Naive thymus-derived CD8-positive, alpha-beta T cell (primary cell): Measurements from ENCODE around the gene SCFD2. TPM values are rescaled to one million over a fixed set of nuclear protein-coding genes. Genes with fewer than 3 reads are reported as not detected.

Experiments
- ATAC-seq, 2 donors: fragments of 150-1000 bp; cut with Tn5 transposase in 1 of 2; sonication (Bioruptor Pico), chemical (Tn5 transposase) in 1 of 2; 1 replicate in 1 of 2; 2 replicates in 1 of 2; pipeline ENCODE4 v1.10.0; 2021; ENCODE audit warnings: mild to moderate bottlenecking in 2 of 2, moderate library complexity in 2 of 2
- POLR2A ChIA-PET: fragments of 350-600 bp; sonication (Branson Sonifier 250); formaldehyde crosslinking; loops from one replicate; lab custom pipeline; 2021; ENCODE audit warnings: antibody characterized with exemption; lab: Charles Lee
- DNase-seq, 10 donors: peaks; one replicate each; pipeline versions ENCODE4 v3.0.0 to v3.0.0-alpha.2; 2020 to 2022
- H3K27ac Mint-ChIP-seq, 10 donors: one replicate each; pipeline ENCODE4 v1.8.0; 2020 to 2022; ENCODE audit warnings: mild to moderate bottlenecking in 10 of 10, mixed read lengths in 10 of 10, moderate library complexity in 4 of 10, inconsistent platforms in 1 of 10
- H3K27me3 Mint-ChIP-seq, 5 donors: one replicate each; pipeline ENCODE4 v1.8.0; 2021 to 2022; ENCODE audit warnings: mixed read lengths in 5 of 5
- H3K36me3 Mint-ChIP-seq, 3 donors: one replicate each; pipeline ENCODE4 v1.8.0; 2020 to 2022; ENCODE audit warnings: mixed read lengths in 3 of 3, mild to moderate bottlenecking in 2 of 3, inconsistent platforms in 1 of 3
- H3K4me1 Mint-ChIP-seq, 4 donors: one replicate each; pipeline ENCODE4 v1.8.0; 2021 to 2022; ENCODE audit warnings: mixed read lengths in 4 of 4
- H3K4me3 Mint-ChIP-seq, 10 donors: one replicate each; pipeline ENCODE4 v1.8.0; 2020 to 2022; ENCODE audit warnings: mild to moderate bottlenecking in 10 of 10, mixed read lengths in 10 of 10, moderate library complexity in 6 of 10, inconsistent platforms in 1 of 10
- H3K9me3 Mint-ChIP-seq, 9 donors: one replicate each; pipeline ENCODE4 v1.8.0; 2020 to 2022; ENCODE audit warnings: mixed read lengths in 9 of 9, mild to moderate bottlenecking in 3 of 9, inconsistent platforms in 1 of 9, moderate library complexity in 1 of 9
- polyA plus RNA-seq, 3 donors: library from polyadenylated mRNA; unstranded; fragments of 300-500 nt; fragmentation: Illumina TruSeq; gene quantifications; one replicate each; pipeline ENCODE4 v1.2.3, GENCODE V29; 2021
- total RNA-seq, 8 experiments: library from RNA in 2 of 8; stranded (reverse) in 2 of 8; gene quantifications; one replicate each; pipeline ENCODE4 v1.2.3 and lab custom pipeline; 2021 to 2026

The SCFD2 gene
- total and polyA plus RNA-seq, 5 experiments from 2014 or later, result 14.3 to 21.7 (median 17.2) TPM

GRCh38 chr4:52984462-52984881 is 381.4 kb downstream of the SCFD2 start:
- H3K9me3 Mint-ChIP-seq, result no peaks in the 10 kb centered on the region
- no peak for ATAC-seq
- peaks cover 0 to 4% (median 0%) of the 10 kb centered on the region in 4 donors for H3K4me1 Mint-ChIP-seq
- no peaks in the 10 kb centered on the region for H3K36me3 Mint-ChIP-seq
- POLR2A ChIA-PET, result no interaction called here
- H3K4me3 Mint-ChIP-seq, result no peak overlapping the region
- no peak for DNase-seq
- no peaks in the 10 kb centered on the region for H3K27me3 Mint-ChIP-seq
- H3K27ac Mint-ChIP-seq, result no peak overlapping the region

GRCh38 chr4:52983563-52984303 is 382.1 kb downstream of the SCFD2 start:
- Mint-ChIP-seq H3K27me3 (no peaks in the 10 kb centered on the region), H3K36me3 (no peaks in the 10 kb centered on the region), H3K4me3 (no peak overlapping the region), H3K9me3 (no peaks in the 10 kb centered on the region), H3K27ac (no peak overlapping the region), H3K4me1 (peaks cover 0 to 4% (median 0%) of the 10 kb centered on the region in 4 donors)
- ATAC-seq (peak in 1 of 2 donors; percentile 41), DNase-seq (peak in 5 of 10 donors; percentile 5 to 49 (median 44))
- POLR2A ChIA-PET, result no interaction called here

GRCh38 chr4:52982946-52983340 is 382.9 kb downstream of the SCFD2 start:
- Mint-ChIP-seq H3K27me3 (no peaks in the 10 kb centered on the region), H3K4me1 (peaks cover 0 to 4% (median 0%) of the 10 kb centered on the region in 4 donors), H3K36me3 (no peaks in the 10 kb centered on the region), H3K4me3 (no peak overlapping the region), H3K27ac (no peak overlapping the region), H3K9me3 (no peaks in the 10 kb centered on the region)
- ATAC-seq (no peak), DNase-seq (no peak)
- POLR2A ChIA-PET, result no interaction called here

GRCh38 chr4:52982255-52982945 is 383.5 kb downstream of the SCFD2 start:
- H3K36me3 Mint-ChIP-seq, result peaks cover 0 to 5% (median 3%) of the 10 kb centered on the region in 3 donors
- H3K27me3 Mint-ChIP-seq, result no peaks in the 10 kb centered on the region
- peaks cover 0 to 2% (median 0%) of the 10 kb centered on the region in 9 donors for H3K9me3 Mint-ChIP-seq
- no peak overlapping the region for H3K4me3 Mint-ChIP-seq
- H3K27ac Mint-ChIP-seq, result no peak overlapping the region
- DNase-seq, result no peak
- POLR2A ChIA-PET, result no interaction called here
- ATAC-seq, result no peak
- peaks cover 0 to 4% (median 0%) of the 10 kb centered on the region in 4 donors for H3K4me1 Mint-ChIP-seq

- Mint-ChIP-seq H3K27me3 (no peaks in the 10 kb centered on the region), H3K4me3 (no peak overlapping the region), H3K27ac (no peak overlapping the region), H3K36me3 (peaks cover 3 to 9% (median 8%) of the 10 kb centered on the region in 3 donors), H3K9me3 (peaks cover 0 to 6% (median 0%) of the 10 kb centered on the region in 9 donors), H3K4me1 (peaks cover 0 to 4% (median 0%) of the 10 kb centered on the region in 4 donors)
- ATAC-seq, result no peak
- no peak for DNase-seq
- POLR2A ChIA-PET, result no interaction called here
Measured at GRCh38 chr4:52979821-52980590, 385.9 kb downstream of the SCFD2 start.

GRCh38 chr4:52979020-52979419 is 386.8 kb downstream of the SCFD2 start:
- Mint-ChIP-seq H3K4me3 (no peak overlapping the region), H3K9me3 (peaks cover 0 to 8% (median 0%) of the 10 kb centered on the region in 9 donors), H3K27ac (no peak overlapping the region), H3K27me3 (no peaks in the 10 kb centered on the region), H3K4me1 (peaks cover 0 to 4% (median 0%) of the 10 kb centered on the region in 4 donors), H3K36me3 (peaks cover 3 to 9% (median 9%) of the 10 kb centered on the region in 3 donors)
- no peak for DNase-seq
- POLR2A ChIA-PET, result no interaction called here
- no peak for ATAC-seq

- Mint-ChIP-seq H3K4me3 (no peak overlapping the region), H3K27me3 (no peaks in the 10 kb centered on the region), H3K27ac (no peak overlapping the region), H3K4me1 (no peaks in the 10 kb centered on the region), H3K36me3 (peaks cover 8 to 12% (median 9%) of the 10 kb centered on the region in 3 donors), H3K9me3 (peaks cover 0 to 14% (median 0%) of the 10 kb centered on the region in 9 donors)
- DNase-seq, result no peak
- POLR2A ChIA-PET, result no interaction called here
- ATAC-seq, result no peak
Measured at GRCh38 chr4:52977252-52977651, 388.6 kb downstream of the SCFD2 start.

- H3K4me1 Mint-ChIP-seq, result no peaks in the 10 kb centered on the region
Measured at GRCh38 chr4:52976523-52977230, 389.2 kb downstream of the SCFD2 start.

GRCh38 chr4:52968691-52969090 is 397.2 kb downstream of the SCFD2 start:
- ATAC-seq (no peak), DNase-seq (no peak)
- peaks cover 0 to 8% (median 0%) of the 10 kb centered on the region in 4 donors for H3K4me1 Mint-ChIP-seq
- H3K9me3 Mint-ChIP-seq, result peaks cover 0 to 20% (median 3%) of the 10 kb centered on the region in 9 donors
- POLR2A ChIA-PET, result no interaction called here
- peaks cover 2 to 16% (median 15%) of the 10 kb centered on the region in 3 donors for H3K36me3 Mint-ChIP-seq
- no peaks in the 10 kb centered on the region for H3K27me3 Mint-ChIP-seq
- H3K4me3 Mint-ChIP-seq, result no peak overlapping the region
- no peak overlapping the region for H3K27ac Mint-ChIP-seq

More at GRCh38 chr4:52976523-52977230, 389.2 kb downstream of the SCFD2 start:
- POLR2A ChIA-PET, result no interaction called here
- H3K9me3 Mint-ChIP-seq, result peaks cover 0 to 14% (median 0%) of the 10 kb centered on the region in 9 donors
- no peak for DNase-seq
- no peaks in the 10 kb centered on the region for H3K27me3 Mint-ChIP-seq
- ATAC-seq, result no peak
- H3K36me3 Mint-ChIP-seq, result peaks cover 8 to 14% (median 9%) of the 10 kb centered on the region in 3 donors
- H3K4me3 Mint-ChIP-seq, result no peak overlapping the region
- H3K27ac Mint-ChIP-seq, result no peak overlapping the region

- H3K9me3 Mint-ChIP-seq, result peaks cover 0 to 20% (median 3%) of the 10 kb centered on the region in 9 donors
- peak overlapping the region in 1 of 10 donors; percentile 25 for H3K27ac Mint-ChIP-seq
- peaks cover 0 to 16% (median 15%) of the 10 kb centered on the region in 3 donors for H3K36me3 Mint-ChIP-seq
- POLR2A ChIA-PET, result no interaction called here
- no peak overlapping the region for H3K4me3 Mint-ChIP-seq
- no peak for DNase-seq
- H3K27me3 Mint-ChIP-seq, result no peaks in the 10 kb centered on the region
- ATAC-seq, result no peak
- peaks cover 0 to 8% (median 0%) of the 10 kb centered on the region in 4 donors for H3K4me1 Mint-ChIP-seq
Measured at GRCh38 chr4:52968241-52968640, 397.6 kb downstream of the SCFD2 start.

GRCh38 chr4:52966781-52967180 is 399.1 kb downstream of the SCFD2 start:
- Mint-ChIP-seq H3K4me1 (peaks cover 0 to 8% (median 0%) of the 10 kb centered on the region in 4 donors), H3K27ac (peak overlapping the region in 1 of 10 donors; percentile 20), H3K36me3 (peaks cover 0 to 15% (median 12%) of the 10 kb centered on the region in 3 donors), H3K9me3 (peaks cover 0 to 16% (median 3%) of the 10 kb centered on the region in 9 donors), H3K4me3 (no peak overlapping the region), H3K27me3 (no peaks in the 10 kb centered on the region)
- DNase-seq, result no peak
- POLR2A ChIA-PET, result no interaction called here
- no peak for ATAC-seq

GRCh38 chr4:52966172-52966571 is 399.7 kb downstream of the SCFD2 start:
- H3K27ac Mint-ChIP-seq, result no peak overlapping the region
- H3K27me3 Mint-ChIP-seq, result no peaks in the 10 kb centered on the region
- ATAC-seq (no peak), DNase-seq (no peak)
- POLR2A ChIA-PET, result no interaction called here
- H3K4me3 Mint-ChIP-seq, result no peak overlapping the region
- peaks cover 0 to 13% (median 0%) of the 10 kb centered on the region in 4 donors for H3K4me1 Mint-ChIP-seq
- peaks cover 0 to 13% (median 3%) of the 10 kb centered on the region in 9 donors for H3K9me3 Mint-ChIP-seq
- peaks cover under 1 to 17% (median 12%) of the 10 kb centered on the region in 3 donors for H3K36me3 Mint-ChIP-seq
